CD1c-positive myeloid dendritic cell (primary cell): ENCODE results near the gene SRC.

Experiments
- DNase-seq: peaks from one replicate; pipeline ENCODE4 v3.0.0-alpha.2; 2016; ENCODE audit errors: extremely low spot score

Gene SRC

GRCh38 chr20:37413023-37413334, 67.0 kb downstream of the SRC start:
- DNase-seq: no peak

DNA sequence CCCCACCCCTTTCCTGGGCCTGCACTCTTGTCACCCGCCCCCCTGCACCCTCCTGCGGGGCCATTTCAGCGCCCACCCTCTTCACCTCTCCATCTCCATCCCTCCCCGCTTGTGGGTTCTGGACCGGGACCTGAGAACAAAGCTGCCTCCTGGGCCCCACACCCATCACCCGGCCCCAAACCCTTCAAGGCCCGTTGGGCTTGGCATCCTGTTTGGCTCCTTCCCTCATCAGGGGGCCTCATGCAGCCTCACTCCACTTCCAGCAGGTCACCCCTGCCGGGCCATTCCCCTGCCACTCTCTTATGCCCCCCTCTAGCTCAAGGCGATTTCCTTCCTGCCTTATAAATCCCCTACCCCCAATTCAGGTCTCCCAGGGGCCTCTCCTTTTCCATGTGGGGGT, 67.4 kb downstream of the SRC start:
- DNase-seq: no peak

DNA sequence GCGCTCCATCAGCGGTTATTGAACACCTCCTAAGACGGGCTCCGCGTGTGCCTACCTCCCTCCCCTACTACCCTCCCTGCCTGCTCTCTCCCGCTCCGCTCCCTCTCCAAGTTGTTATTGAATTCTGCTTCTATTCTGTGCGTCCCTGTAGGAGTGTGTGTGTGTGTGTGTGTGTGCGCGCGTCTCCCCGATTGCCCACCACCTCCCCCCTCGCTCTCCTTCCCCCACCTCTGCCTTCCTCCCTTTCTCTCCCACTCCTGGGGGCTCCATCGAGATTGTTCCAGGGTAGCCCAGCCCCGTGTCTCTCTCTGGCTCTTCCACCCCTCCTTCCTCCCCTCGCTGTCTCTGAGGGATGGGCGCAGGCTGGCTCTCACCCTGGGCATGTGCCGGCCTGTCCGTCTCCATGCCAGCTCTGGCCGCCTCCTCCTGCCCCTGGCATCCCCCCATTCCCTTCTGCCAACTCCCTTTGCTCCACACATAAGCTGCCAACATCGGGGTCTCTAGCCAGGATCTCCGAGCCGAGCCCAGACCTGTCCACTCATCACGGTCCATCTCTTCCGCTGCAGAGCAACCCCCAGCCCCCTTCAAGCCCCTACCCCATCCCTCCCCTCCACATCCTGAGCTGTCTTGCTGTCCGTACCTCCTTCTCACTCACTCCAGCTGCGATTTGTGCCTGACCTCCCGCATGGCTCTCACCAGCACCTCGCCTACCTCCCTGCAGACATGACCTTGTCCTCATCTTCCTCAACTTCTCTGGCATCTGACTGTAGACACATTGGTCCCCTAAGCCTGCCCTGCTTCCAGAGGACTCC, 68.5 kb downstream of the SRC start:
- no peak for DNase-seq

GRCh38 chr20:37415118-37416085, 69.5 kb downstream of the SRC start:
- DNase-seq: no peak

- DNase-seq: no peak
Measured at GRCh38 chr20:37416100-37416847, 70.3 kb downstream of the SRC start.

DNA sequence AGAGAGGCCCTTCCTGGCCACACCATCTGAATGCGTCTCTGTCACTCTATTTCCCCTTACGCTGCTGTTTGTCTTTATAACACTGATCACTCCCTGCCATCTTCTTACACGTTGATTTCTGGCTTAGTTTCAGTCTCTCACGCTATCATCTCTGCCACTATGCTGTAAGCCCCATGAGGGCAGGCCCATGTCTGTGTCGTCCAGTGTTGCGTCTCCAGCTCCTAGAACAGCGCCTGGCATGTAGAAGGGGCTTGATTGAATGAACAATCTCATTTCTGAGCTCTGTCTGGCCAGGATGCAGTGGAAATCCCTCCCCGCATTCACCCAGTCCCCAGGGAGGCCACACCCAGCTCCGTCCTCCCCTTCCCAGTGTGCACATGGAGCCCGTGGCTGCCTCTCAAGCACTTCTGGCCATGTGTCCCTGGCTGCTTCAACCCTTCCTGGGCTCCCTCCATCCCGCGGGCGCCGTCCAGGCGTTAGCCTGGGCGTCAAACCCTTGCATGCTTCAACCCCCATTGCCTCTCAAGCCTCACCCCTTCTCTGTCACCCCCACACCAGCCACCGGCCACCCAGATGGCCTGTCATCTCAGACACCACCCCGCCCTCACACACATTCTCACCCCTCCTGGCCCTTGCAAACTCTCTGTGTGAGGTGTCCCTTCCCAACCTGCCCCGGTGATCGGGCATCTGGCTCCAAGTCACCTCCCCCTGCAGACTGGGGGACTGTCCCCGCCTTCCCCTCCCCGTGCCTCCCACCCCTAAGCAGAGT, 71.1 kb downstream of the SRC start:
- DNase-seq: no peak

DNA sequence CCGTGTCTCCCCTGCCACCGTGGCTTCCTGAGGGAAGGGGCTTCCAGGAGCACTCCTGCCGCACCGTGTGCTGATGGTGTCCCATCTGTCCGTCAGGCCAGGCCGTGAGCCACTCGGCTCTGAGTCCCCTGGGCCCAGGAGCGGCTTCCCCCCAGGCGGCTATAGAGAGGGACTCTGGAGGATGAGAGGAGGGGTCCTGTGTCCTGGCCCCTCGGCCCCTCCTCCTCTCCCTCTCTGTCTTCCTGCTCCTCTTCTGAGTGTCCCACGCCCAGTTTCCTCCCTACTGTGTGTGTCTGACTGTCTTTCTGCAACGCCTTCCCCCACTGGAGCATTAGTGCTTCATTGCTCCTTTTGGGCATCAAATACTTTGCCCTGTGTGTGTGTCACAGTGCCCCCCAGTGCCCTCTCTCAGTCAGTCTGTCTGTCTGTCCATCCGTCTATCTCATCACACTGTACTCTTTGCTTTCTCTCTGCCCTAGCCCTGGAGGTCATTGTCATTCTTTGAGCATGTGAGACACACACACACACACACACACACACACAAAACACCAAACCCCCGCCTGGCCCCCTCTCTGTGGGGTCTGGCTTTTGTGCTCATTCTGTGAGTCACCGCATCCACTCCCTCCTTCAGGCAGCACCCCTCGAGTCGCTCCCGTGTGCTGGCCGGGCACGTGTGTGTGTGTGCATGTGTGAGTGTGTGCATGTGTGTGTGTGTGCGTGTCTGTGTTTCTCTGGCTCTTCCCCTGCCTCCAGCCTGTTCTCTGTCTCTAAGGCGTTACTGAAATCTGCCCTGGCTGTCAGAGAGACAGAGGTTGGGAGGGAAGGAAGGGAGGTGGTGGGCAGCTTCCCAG, 71.9 kb downstream of the SRC start:
- DNase-seq: no peak

DNA sequence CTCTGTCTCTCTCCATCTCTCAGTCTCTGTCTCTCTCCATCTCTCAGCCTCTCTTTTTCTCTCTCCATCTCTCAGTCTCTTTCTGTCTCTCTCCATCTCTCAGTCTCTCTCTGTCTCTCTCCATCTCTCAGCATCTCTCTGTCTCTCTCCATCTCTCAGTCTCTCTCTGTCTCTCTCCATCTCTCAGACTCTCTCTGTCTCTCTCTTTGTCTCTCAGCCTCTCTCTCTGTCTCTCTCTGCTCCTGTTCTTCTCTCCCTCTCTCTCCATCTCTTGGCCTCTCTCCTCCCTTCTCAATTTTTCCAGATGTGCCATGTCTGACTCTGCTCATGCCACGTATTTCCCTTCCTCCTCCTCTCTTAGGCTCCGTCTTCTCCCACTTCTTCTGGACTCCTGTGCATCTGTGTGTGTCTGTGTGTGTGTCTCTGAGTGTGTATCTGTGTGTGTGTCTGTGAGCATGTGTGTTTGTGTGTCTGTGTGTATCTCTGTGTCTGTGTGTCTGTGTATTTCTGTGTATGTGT, 72.7 kb downstream of the SRC start:
- DNase-seq: no peak

DNA sequence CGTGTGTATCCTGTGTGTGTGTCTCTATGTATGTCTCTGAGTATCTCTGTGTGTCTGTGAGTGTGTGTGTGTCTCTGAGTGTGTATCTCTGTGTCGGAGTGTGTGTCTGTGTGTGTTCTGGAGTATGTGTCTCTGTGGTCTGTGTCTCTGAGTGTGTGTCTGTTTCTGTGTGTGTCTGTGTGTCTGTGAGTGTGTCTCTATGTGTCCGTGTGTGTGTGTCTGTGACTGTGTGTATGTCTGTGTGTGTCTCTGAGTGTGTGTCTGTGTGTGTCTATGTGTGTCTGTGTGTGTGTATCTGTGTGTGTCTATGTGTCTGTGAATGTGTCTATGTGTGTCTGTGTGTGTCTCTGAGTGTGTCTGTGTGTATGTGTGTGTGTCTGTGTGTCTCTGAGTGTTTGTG, 73.4 kb downstream of the SRC start:
- DNase-seq: no peak

GRCh38 chr20:37419774-37420542, 74.0 kb downstream of the SRC start:
- no peak for DNase-seq

- no peak for DNase-seq
Measured at GRCh38 chr20:37420610-37421009, 74.7 kb downstream of the SRC start.

DNA sequence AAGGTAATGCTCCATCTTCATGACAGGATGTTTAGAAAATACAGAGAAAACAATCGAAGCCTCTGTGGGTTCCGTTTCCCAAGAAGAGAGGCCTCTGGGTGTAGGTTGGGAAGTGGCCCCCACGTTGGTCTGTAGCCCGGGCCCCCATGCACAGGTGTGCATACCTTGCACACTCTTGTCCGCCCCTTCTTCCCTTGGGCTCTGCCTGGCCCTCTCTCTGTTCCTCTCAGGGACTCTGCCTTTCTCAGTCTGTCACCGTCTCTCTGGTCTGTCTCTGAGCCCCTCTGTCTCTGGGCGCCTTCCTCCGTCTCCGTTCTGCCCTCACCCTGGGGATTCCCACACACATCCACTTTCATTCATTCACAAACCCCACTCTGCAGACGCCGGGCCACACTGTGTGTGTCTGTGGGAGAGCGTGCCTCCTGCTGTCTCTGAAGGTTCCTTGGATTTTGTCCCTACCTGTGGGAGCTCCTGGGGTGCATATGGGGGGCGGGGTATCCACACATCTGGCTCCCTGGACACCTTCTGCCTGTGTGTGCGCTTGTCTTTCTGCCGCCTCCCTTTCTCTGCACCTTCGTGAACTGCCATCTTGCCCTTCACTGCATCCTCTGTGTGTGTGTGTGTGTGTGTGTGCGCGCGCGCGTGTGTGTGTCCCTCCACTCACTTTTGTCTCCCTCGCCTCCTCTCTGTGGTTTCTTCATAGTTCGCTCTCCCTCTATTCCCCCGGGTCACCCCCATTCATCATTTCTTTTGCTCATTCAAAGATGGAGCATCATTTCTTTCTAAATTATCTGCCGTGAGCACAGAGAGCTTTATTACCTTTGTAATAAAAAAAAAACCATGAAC, 75.3 kb downstream of the SRC start:
- DNase-seq: no peak

GRCh38 chr20:37421988-37422387, 76.0 kb downstream of the SRC start:
- DNase-seq: no peak

DNA sequence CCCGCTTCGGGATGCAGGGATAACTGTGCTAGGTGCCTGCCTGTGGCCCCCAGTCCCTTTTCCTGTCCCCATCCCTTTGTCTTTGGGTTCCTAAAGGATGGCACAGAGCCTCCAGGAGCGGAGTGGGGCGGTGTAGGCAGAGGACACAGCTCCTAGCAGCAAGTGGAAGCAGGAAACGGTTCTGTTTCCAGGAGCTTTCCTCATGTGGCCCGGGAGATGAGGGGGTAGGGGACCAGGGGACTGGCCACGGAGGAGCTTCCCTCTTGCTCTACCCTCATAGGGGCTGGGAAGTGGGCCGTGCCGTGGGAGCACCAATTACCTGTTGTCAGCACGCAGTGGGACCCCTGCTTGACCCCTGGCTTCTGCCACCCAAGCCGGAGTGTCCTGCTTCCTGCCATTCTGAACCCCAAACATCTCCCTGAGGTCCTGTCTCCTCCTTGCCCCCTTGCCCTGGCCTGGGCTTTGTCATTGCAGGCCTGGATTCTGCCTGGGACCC, 76.9 kb downstream of the SRC start:
- no peak for DNase-seq

GRCh38 chr20:37423545-37423944, 77.6 kb downstream of the SRC start:
- no peak for DNase-seq

GRCh38 chr20:37424062-37424851, 78.3 kb downstream of the SRC start:
- no peak for DNase-seq

- no peak for DNase-seq
Measured at GRCh38 chr20:37425103-37425625, 79.2 kb downstream of the SRC start.
